SKM-1 (cell line): Measurements from ENCODE around the gene ATP5MC3.

ENCODE experiments used
- DNase-seq: peaks from one replicate; lab custom pipeline; 2025; ENCODE audit not compliant: unreplicated experiment; lab: John Stamatoyannopoulos, UW

ATP5MC3 gene

DNA sequence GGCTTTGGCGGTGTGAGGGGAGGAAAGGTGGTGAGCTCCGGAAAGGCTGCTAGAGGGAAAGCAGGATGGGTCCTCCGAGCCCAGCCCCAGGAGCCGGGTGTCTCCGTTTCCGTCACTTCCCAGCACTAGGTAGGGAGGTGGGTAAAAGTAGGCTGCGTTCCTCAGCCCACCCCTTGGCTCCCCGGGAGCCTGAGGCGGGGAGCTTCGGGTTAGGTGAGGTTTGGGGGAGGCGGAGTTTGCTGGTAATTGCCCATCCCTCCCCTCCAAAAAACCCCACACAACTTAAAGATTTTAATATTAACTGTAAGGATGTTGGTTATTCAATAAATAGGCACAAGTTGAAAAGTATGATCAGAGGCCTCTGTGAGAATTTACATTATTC is 13.0 kb downstream of the ATP5MC3 start:
- DNase-seq = no peak

GRCh38 chr2:175167792-175168563 is 13.5 kb downstream of the ATP5MC3 start, which contains the start of gene ATF2:
ATF2 (minus strand) TSS chr2:175168203; CDS start chr2:175136443, 31,760 bp downstream.
- DNase-seq = peak; percentile 98

DNA sequence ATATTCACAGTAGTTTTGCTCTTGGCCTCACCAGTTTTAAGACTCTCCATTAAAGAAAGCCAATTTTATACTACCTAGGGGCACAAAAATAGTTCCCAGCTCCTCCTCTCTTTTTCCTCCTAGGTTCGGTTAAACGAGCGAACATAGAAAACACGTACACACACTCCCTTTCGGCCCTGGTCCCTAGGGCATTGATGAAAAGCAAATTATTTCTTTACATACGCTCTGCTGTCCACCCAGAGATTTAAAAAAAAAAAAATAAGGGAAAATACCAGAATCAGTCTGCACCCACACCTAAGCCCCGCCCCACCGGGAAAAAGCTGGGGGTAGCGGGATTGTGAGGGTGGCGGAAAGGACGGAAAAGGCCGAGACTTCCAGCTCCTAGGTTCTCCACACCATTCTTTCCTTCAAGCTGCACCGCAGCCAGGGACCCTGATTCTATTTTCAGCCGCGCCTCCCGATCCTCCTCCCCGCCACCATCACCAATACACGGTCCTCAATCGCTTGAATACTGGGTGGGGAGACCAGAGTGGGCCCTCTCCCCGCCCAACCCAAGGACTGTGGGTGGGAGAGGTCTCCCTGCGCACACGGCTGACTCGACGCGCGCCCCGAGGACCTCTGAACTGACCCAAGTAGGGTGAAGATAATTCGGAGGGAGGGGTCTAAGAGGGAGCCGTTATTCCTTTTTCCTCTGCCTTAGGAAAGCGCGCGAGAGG is 14.3 kb downstream of the ATP5MC3 start:
- DNase-seq = no peak

DNA sequence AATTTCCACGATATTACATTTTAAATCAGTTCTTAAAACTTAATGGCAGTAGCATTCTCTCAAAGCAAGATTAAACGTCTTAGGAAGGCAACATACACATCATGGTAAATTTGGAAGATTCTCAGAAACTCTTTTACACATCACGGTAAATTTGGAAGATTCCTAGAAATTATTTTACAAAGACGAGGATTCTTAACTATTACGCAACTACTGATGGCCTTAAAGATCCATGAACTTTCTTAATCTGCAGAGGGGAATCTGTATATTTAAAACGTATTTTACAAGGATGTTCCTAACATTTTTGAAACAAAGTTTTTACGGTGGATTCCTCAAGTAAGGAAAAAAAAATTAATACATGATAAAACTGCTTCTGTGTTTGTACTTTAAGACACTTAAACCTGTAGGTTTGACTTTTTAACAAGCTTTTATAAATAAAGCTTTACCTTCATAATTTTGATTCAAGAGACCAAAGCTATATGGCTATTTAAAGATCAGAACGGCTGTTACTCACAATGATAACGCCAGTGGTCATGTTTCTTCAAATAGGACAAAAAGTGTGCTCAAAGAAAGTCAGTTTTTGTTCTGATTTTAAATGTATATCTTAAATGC is 15.2 kb downstream of the ATP5MC3 start:
- no peak for DNase-seq

DNA sequence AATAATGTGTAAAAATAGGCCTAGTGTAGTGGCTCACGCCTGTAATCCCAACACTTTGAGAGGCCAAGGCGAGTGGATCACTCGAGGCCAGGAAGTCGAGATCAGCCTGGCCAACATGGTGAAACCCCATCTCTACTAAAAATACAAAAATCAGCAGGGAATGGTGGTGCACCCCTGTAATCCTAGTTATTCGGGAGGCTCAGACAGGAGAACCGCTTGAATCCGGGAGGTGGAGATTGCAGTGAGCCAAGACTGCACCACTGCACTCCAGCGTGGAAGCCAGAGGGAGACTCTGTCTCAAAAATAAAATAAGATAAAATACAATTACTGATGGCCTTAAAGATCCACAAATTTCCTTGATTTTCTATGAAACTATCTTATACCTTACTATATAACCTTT is 17.3 kb downstream of the ATP5MC3 start:
- DNase-seq = no peak

DNA sequence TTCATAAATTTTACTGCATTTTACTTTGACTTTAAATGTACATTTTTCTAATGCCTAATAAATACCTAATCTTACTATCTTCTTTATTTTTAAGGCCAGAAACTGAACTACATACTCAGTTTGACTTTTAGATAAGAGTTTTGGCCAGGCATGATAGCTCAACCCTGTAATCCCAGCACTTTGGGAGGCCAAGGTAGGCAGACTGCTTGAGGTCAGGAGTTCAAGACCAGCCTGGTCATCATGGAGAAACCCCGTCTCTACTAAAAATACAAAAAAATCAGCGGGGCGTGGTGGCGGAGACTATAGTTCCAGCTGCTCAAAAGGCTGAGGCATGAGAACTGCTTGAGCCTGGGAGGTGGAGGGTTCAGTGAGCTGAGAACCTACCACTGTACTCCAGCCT is 22.6 kb downstream of the ATP5MC3 start:
- DNase-seq = no peak

- no peak for DNase-seq
These were observed 25.0 kb downstream of the ATP5MC3 start for GRCh38 chr2:175156534-175156933.

DNA sequence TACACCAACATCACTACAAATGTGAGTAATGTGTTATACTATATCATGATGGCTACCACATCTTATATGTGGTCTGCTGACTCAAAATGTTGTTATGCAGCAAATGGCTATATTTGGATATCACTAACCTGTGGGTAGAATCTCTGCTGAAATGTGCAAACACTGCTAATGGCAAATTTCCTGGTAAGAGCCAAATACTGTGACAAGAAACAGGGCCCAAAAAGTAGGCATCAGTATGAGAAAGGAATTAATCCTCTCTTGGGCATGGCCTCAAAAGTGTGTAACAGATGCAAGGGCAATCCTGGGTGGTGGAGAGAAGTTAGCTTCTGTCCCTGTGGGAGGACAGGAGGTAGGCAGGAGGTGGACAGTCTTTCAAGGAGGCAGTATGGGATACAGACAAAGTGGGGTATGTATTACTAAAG is 26.8 kb downstream of the ATP5MC3 start:
- DNase-seq = no peak

GRCh38 chr2:175152242-175152641 is 29.3 kb downstream of the ATP5MC3 start:
- DNase-seq = no peak

GRCh38 chr2:175151791-175152190 is 29.7 kb downstream of the ATP5MC3 start:
- no peak for DNase-seq

DNA sequence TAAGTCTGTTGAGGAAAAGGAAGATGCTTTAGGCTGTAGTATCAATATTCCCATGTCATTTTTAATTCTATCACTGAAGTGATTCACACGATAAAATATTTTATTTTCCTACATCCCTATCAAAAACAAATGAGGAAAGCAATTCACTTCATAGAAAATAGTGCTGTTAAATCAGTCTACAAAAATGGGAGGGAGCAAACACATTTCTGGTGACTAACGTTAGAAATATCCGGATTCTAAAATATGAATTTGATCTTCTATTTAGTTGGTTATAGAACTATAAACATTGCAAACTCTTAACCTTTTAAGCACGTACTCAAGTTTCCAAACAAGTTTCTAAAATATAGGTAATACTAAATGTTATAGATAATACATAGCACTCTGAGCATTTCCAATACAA is 34.3 kb downstream of the ATP5MC3 start:
- DNase-seq = no peak

DNA sequence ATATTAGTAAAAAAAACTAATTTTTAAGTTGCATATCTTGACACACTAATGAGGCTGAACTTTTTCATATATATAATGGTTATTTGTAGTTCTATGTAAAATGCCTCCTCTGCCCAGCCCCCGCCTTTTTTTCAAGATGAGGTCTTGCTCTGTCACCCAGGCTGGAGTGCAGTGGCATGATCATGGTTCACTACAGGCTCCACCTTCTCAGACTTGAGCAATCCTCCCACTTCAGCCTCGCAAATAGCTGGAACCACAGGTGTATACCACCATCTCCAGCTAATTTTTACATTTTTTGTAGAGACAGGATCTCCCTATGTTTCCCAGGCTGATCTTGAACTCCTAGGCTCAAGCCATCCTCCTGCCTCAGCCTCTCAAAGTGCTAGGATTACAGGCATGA is 37.8 kb downstream of the ATP5MC3 start:
- DNase-seq = no peak

GRCh38 chr2:175143191-175143590 is 38.3 kb downstream of the ATP5MC3 start:
- no peak for DNase-seq

DNA sequence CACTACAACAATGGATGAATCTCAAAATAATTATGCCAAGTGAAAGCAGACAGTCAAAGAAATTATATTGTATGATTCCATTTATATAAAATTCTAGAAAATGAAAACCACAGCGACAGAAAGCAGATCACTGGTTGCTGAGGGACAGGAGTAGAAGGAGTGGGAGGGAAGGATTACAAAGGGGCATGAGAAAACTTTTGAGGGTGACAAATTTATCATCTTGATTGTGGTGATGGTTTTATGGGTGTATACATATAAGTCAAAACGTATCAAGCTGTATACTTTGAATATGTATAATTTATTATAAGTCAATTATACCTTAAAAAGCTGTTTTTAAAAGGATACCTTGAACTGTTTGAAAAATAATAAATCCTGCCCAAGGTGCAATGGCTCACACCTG is 41.2 kb downstream of the ATP5MC3 start:
- DNase-seq = no peak

- no peak for DNase-seq
These were observed 43.7 kb downstream of the ATP5MC3 start for GRCh38 chr2:175137793-175138192.

DNA sequence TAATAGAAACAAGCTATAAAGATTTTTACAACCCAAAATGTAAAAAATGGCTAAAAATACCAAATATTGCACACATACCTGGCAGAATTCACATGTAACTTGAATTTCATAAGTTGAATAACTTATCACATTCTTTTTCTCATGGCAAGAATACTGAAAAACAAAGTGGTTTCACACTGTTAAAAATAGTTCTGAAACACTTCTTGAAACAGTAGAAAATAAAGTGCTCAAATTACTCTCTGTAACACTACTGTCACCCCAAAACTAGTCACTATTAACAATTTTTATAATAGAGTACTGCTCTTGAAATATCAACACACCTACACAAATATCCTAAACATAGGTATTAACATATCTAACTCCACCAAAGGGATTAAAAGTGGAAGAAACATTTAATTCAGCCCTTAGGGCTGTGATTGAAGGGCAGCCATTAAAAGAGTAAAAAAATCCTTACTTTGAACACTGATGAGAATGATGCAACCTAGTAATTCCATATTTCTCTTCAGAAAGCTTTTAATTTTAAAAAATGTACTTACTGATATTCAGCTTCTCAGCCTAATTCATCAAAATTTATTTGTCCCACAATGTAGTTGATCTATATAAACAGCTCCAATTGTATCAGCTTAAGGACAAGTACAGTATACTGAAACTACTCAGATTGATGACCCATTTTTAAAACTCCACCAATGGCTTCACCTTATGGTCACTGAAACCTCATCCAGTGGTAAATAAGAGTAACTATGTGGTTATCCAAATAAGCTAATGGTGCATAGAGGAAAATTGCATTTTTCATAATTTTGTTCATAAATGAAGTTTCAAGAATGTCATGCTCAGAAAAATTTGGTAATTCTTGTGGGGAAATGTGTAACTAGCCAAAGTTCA is 44.9 kb downstream of the ATP5MC3 start:
- DNase-seq = no peak

GRCh38 chr2:175135862-175136261 is 45.6 kb downstream of the ATP5MC3 start:
- DNase-seq = no peak

DNA sequence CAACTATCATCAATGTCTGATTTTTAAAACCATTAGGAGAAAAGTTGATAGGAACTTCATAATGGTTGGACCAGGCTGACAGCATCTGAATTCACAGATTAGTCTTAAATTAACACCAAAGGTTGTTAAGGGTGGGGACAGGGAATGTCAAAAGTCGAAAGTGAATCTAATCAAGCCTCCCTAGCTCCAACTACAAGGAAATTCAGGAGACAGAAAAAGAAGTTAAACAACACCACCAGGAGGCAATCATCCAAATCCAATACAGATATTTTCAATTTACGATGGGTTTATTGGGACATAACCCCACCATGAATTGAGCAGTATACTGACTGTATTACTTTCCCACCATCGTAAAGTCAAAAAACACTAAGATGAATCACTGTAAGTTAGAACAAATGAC is 46.3 kb downstream of the ATP5MC3 start:
- DNase-seq = no peak

DNA sequence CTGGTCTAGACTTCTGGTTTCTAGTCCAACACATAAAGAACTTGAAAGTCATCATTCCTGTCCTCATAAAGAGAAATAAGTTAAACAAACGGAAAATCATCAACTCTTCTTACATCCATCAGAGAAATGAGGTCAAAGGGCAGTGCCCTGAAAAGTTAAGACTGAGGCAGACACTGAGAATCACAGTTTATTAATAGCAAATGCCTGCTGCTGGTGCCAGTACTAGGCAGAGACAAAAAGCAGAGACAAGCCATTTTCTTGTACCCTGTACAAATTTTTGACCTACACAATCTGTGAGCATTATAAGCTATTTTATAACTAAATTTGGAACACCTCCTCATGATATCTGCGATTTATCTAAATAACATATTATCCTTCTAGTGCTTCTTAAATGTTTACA is 50.3 kb downstream of the ATP5MC3 start:
- no peak for DNase-seq

GRCh38 chr2:175126661-175127060 is 54.8 kb downstream of the ATP5MC3 start:
- no peak for DNase-seq
